Activated CD4-positive, alpha-beta T cell treated with anti-CD3 and anti-CD28 coated beads, Interleukin-2, amount 50 U/mL, for 1 hour (primary cell): ENCODE data around the gene ZNF710.
A peak's percentile ranks its signal among the peaks of the same experiment; 100 is the strongest.
"Not testable (repeated sequence)": the region's sequence is repeated elsewhere in the genome, so short reads cannot be mapped to it uniquely, and the experiment has no call there.

Experiments used
- DNase-seq: peaks from one replicate; pipeline ENCODE4 v3.0.0-alpha.2; 2020

ZNF710 gene

GRCh38 chr15:90083954-90084607, 83.0 kb downstream of the ZNF710 start:
- DNase-seq, result no peak

DNA sequence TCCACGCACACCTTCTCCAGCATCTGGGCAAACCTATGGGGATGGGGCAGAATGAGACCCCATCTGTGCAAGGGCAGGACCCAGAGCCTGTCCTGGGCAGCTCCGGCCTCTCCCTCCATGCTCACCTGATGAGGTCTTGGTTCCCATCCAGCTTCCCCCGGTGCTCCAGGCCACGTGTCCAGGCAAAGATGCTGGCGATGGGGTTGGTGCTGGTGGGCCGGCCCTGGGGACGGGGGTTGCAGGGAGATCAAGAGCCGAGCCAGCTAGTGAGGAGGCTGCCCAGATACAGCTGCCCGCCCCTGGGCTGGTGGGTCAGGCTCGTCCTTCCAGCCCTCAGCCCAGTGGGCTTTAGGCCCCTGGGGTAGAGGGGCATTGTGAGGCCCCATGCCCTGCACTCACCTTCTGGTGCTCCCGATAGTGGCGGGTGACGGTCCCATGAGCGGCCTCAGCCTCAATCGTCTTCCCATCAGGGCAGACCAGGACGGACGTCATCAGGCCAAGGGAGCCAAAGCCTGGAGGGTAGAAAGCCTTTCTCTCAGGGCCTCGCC, 83.8 kb downstream of the ZNF710 start:
- DNase-seq, result no peak

- no peak for DNase-seq
These were observed 84.4 kb downstream of the ZNF710 start for GRCh38 chr15:90085565-90085964.

DNA sequence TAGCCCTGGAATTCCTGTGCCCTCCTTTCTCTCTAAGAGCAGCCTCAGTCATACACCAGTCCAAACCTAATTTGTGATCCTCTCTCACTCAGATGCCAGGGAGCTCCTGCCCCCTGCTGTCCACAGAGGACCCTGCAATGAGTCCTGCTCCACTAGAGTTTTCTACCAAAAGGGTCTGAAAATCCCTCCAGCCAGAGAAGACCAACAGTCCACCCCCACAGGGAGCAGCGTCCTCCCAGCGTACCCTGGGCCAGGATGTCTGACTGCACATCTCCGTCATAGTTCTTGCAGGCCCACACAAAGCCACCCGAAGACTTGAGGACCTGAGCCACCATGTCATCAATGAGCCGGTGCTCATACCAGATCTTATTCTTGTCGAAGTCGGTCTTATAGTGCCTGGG, 85.7 kb downstream of the ZNF710 start:
- DNase-seq, result peak; percentile 52

DNA sequence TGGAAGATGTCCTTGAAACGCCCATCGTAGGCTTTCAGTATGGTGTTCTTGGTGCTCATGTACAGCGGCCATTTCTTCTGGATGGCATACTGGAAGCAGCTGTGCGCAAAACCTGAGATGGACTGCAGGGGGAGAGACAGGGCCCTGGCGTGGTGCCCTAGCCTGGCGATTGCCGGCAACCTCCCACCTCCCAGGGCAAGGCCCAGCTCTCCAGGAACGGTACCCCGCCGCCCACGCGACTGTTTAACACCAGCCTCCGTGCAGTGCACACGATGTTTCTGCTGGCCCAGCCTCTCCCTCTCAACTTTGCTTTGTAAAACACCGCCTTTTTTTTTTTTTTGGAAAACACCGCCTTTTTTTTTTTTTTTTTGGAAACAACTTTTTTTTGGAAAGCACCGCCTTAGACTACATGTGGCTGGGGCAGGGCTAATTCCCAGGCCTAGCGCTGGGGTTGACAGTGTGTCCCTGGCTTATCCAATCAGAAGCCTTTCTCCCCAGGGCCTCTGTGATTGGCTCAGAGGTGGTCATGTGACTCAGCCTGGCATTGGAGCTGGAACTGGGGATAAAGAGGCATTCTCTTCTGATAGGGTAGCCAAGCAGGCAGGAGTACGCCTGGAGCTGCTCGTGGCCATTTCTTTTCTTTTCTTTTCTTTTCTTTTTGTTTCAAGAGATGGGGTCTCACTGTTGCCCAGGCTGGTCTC, 86.5 kb downstream of the ZNF710 start:
- DNase-seq, result no peak

DNA sequence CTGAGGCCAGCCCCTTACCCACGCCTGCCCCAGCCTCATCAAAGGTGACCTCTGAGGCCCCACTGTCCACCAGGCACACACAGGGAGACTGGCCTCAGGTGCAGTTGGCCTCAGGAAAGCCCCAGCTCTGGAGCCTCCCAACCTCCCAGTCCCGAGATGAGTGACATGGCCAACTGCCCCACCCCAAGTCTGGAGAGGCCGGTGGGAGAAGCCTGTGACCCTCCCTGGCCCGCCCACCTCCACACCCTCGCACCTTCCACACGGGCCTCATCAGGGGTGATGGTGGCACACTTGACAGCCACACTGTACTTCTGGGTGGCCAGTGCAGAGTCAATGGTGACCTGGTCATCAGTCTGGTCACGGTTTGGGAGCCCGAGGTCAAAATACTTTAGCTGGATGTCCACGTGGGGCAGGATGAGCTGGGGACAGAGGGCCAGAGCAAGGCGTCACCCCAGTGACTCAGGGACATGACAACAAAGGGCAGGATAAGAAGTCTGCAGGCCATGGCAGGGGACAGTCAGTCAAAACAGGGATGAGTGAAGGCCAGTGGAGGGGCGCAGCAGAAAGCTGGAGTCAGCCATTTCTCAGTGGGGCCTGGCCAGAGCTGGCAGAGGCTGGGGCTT, 89.2 kb downstream of the ZNF710 start:
- DNase-seq, result no peak

DNA sequence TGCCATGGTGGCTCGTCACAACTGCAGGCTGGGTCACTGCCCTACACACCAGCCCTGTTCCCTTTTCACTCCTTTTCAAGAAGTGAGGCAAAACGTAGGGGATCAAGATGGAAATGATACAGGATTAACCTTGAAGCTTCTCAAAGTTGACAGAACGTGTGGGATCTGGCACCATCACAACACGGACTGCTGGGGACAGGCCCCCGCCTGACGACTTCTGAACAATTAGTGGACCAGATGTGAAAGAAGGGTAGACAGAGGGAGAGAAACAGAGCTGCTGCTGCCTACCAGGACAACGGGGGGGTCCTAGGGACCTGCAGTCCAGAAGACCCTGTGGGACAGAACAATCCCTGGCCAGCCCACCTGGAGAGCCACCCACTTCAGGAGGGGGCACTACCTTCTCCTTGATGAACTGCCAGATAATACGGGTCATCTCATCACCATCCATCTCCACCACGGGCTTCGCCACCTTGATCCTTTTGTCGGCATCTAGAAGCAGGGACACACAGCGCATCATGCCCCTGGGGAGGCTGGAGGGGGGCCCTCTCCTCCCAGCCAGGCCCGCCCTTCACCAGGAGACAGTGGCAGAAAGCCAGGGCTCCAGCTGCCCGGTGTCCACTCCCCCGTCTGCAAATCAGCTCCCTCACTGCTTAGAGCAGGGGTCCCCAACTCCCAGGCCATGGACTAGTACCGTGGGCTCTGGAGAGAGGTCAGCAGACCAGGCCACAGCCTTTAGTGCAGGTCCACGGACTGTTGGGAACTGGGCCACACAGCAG, 90.2 kb downstream of the ZNF710 start:
- DNase-seq, result no peak

GRCh38 chr15:90095521-90095959, 94.4 kb downstream of the ZNF710 start:
- DNase-seq, result no peak

DNA sequence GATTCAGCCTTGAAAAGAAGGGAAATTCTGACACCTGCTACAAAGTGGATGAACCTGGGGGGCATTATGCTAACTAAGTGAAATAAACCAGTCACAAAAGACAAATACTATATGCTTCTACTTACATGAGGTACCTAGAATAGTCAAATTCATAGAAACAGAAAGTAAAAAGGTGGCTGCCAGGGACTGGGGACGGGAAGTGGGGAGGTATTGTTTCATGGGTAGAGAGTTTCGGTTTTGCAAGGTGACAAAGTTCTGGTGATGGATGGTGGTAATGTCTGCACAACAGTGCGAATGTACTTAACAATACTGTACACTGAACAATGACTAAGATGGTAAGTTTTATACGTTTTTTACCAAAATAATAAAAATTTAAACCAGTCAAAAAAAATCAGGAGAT, 96.4 kb downstream of the ZNF710 start:
- DNase-seq, result peak; percentile 38

GRCh38 chr15:90099072-90099867, 98.1 kb downstream of the ZNF710 start:
- DNase-seq, result peak; percentile 28

GRCh38 chr15:90099868-90100831, 99.0 kb downstream of the ZNF710 start:
- DNase-seq, result no peak

GRCh38 chr15:90101130-90101968, 100.2 kb downstream of the ZNF710 start:
- DNase-seq, result peak; percentile 18

DNA sequence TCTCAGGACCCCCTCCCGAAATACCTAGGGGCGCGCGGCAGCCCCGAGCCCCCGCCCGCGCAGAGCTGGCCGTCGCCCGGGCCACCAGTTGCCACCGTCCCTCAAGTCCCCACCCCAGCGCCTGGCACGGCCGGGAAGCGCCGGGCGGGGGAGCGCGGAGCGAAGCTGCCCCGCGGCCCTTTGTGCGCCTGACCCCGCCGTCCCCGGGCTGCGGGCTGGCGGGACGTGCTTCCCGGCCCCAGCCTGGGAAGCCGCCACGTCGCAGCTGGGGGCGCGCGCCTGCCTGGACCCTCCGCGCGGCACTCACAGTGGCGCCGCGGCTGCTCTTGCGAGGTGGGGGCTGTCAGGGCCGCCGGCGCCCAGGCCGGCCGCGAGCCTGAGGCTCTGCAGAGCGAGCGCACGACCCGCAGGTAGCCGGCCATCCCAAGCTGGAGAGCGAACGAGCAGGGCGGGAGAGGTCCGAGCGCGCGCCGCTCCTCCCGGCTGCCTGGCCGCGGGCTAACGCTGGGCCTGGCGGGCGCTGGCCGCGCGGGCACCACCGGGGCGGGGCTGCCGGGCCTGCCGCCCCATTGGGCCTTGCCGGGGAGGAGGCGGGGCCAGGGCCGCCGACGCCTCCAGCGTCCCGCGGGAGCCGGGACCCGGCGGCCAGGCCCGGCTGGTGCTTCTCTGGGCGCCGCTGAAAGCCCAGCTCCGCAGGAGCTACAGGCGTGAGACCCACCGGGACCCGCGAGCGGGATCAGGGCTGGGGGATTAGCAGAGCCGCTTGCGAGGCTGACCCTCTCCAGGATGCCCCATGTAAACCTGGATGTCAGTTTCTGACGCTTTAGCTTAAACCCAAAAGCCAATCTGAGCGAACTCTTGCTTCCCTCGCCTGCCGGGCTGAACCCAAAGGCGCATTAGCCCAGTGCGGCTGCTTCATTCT, 101.1 kb downstream of the ZNF710 start, which contains the start of gene IDH2:
TSS of gene IDH2 (minus strand) at position 500 of the 922 bp plus-strand sequence. CDS start at position 422, 78 bp downstream.
- peak; percentile 64 for DNase-seq

DNA sequence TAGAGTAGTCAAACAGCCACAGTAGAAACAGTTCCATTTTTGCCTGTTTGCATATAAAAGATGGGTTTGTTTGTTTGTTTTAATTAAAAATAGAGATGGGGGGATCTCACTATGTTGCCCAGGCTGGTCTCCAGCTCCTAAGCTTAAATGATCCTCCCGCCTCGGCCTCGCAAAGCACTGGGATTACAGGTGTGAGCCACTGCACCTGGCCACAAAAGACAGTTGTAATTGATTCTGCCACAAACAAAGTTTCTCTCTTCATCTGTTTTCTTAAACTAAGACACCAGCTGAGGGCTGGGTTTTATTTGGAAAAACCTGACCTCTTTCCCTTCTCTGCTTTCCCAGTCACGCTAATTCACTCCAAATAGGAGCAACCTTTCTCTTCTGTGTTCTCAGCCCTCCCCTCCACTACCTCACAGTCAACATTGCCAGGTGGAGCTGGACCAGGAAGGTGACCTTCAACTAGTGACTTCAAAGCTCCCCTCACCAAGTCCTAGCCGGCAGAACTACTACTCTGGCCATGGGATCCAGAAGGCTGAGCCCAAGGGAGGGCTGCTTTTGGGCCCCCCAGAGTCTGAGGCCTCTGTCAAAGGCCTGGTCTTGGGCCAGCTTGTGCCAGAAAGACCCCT, 102.7 kb downstream of the ZNF710 start:
- no peak for DNase-seq

DNA sequence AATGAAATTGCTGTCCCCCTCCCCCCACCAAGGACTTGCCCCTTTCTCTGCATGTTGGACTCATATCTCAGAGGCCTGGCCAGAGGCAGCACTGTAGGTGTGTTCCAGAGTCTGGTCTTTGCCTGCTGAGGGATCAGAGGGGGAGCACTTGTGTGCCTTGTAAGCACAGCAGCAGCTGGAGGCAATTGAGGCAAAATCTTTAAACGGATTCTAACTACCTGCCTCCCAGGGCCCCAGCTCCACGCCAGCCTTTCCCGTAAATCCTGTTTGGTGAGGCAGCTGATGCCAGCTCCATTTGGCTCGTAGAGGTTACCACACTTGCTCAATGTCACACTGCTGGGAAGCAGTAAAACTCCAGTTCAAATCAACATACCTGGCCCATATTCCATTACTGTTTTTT, 103.4 kb downstream of the ZNF710 start:
- DNase-seq, result no peak

DNA sequence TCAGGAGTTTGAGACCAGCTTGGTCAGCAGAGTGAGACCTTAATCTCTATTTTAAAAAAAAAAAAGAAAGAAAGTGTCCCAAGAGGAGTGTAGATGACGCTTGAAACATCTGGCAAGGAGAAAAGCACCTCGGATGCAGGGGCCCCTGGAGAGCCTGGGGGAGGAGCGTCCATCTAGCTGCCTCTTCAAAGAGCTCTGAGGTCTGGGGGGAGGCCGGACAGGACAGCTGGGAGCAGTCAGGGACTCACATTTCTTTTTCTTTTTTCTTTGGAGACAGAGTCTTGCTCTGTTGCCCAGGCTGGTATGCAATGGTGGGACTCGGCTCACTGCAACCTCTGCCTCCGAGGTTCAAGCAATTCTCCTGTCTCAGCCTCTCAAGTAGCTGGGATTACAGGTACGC, 104.4 kb downstream of the ZNF710 start:
- no peak for DNase-seq

GRCh38 chr15:90106522-90107117, 105.5 kb downstream of the ZNF710 start:
- DNase-seq, result no peak

- not testable (repeated sequence) for DNase-seq
These were observed 106.9 kb downstream of the ZNF710 start for GRCh38 chr15:90108038-90108437.
